ENCODE data around the gene CD70.

- TF ChIP-seq POLR2A (IDR thresholded peaks at IDR 0.05) (no peak), CTCF (IDR thresholded peaks at IDR 0.05) (no peak)
These were observed 4.9 kb downstream of the CD70 start for GRCh38 chr19:6586056-6586455.

Data from heart left ventricle (tissue), 13 donors.